Measurements from ENCODE around the gene ANKS1A.

ANKS1A gene

DNA sequence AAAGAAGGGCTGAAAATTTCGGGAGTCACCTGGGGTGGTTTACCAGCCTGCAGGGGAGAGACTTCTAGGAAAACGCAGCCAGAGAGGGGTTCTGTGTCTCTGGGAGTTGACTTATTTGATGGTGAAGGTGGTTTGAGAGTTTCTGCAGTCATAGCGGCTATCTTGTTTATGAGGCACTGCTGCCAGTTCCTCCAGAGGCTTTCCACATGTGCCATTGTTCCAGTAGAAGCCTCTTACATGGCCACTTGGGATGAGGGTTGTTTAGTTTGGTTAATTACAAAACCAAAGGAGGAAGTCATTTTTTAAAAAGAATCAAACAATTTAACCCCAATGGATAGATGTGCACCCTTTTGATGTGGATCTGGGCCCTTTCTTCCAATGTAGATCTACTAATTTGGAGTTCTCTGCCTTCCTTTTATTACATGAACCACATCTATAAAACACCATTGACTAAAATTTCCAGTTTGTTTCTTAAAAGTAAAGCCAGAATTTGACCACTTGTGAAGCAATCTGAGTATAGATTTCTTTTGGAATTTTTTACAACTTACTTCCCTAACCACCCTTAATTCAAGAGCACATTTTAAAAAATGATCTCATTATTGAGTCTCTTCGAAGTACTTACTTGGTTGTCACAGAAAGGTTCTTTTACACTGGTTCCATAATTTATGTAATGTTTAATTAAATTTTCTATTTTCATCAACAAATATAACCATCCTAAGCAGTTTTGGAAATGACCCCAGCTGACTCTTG lies 154.5 kb downstream of the ANKS1A start:
- no peak for DNase-seq

DNA sequence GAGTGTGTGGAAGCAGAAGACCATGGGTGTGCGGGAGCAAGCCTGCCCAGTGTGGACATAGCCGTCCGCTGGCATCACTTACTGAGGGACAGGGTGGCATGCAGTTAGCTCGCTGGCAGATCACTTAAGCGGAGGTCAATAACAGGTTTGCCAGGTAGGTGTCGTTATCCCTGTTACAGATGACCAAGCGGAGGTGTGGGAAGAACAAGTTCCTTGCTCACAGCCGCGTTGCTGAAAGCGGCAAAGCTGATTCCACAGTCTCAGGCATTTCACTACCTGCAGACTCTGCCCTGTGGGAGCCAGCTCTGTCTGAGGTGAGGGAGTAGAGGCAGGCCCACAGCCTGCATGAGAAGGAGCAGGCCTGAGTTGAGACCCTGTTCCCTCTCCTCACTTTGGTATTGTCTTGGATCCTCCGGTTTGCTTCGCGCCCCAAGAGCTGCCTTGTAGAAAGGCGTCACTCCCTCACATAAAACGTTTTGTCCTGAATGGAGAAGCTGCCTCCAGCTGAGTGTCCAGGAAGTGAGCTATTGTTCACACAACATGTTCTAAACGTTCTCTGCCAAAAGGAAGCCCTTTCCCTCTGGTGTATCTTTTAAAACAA lies 155.2 kb downstream of the ANKS1A start:
- no peak for DNase-seq

DNA sequence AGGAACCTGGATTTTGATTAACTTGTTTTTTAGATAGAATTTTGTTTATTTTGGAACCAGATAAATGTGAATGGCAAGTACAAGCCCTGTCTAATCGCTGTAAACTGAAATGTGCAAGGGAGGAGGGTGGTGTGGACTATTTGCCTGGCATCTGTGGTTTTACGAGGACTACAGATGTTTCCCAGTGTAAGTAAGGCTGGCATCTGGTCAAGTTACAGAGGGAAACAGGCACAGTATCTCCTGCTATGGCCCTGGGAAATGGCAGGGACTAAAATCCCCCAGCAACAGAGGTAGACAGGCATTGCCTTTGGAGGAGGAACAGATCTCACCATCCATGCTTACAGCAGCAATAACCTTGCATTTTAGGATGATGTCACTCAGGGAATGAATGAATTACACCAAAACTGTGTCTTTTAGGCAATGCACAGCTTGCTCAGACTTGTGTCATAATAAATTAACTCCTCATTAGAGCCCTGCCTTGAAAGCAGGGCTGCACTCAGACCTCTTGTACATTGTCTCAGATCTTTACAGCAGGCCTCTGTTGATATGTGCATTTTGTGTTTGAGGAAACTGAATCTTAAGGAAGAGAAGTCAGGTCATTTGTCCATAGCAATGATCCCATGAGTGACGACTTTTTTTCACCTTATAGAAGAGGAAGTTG lies 155.8 kb downstream of the ANKS1A start:
- DNase-seq, result peak in 1 of 2 experiments; percentile 14

DNA sequence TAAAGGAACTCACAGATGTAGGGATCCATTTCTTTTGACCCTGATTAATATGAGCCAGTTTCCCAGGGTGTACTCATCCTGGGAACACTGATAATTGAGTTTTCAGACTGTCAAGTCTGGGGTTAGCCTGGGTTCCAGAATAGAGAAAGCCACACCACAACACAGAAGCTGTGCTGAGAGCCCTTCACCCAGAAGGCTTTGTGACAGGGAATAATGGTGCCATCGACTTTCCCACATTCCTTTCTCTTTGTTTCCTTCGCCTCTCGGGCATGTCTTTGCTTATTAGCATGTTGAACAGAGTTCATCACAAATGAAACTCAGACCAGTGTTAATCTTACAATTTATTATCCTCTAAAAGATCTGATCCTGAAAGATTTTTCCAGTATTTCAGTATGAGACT lies 157.0 kb downstream of the ANKS1A start:
- DNase-seq, result no peak

DNA sequence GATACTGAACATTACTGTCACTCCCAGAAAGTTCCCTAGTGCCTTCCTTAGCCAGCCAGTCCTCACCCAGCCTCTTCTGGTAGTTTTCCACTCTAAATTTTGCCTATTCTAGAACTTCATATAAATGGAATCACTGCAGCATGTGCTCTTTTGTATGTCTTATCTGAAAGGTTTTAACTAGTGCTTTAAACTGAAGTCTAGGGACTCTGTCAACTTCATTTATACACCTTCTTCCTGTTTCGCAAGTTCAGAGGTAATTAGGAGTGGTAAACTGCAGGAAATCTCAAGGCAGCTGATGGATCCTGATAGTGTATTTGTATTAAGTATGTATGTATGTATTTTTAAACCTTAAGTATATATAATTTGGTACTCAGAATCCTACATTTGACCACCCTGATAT lies 157.8 kb downstream of the ANKS1A start:
- no peak for DNase-seq

DNA sequence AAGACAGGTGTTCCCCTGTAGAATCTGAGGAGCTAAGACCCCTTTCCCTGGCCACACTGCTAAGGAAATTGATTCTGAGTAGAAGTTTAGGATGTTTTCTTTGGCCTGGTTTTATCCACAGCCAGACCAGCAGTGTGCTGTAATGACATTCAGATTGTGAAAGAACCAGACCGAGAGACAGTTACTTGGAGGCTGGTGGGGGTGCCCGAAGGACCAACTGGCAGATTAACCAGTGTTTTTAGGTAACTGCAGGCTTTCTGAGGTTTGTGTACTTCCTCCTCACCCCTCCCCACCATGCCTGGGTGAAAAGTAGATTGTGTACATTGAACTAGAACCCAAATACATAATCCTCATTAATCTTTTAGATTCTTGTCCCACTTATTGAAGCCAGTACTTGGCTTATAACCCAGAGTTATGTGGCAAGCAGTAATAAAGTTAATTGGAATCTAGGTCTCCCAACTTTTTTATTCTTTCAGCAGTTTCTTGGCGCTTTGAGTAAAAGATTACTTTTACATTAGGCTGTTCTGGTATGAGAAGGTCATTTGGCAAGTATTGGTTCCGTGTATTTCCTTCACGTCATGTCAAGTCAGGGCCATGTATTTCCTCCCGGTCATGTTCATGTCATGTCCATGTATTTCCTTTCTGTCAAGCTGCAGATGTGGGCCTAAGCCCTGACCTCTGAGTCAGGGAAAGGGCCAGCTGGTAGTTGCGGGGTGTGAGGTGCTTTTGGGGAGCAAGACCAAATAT lies 158.4 kb downstream of the ANKS1A start:
- DNase-seq, result no peak

DNA sequence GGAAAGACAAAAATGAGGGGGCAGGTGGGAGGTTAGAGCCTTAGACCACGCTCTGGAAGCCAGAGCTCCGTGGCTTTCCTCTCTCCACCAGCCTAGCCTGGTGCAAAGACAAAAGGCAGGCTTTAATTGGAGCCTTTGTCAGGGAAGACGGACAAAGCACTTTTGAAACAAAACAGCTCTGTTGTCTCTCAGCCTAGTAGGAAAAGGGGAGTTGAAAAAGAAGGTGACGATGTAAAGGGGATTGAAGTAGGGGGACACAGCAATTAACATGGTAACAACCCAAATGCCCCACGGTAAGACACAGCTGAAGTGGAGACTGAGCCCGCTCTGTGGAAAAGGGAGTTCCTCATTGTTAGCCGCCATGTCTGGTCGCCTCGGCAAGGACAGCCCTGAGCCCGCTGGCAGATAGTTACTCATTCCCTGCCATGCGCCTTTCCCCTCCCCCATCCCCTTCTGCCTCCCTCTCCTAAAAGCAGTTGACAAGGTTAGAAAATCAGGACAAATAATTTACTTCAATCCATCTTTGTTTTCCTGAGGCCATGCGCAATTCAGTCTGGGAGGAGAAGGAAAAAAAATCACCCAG lies 159.1 kb downstream of the ANKS1A start:
- no peak for DNase-seq

DNA sequence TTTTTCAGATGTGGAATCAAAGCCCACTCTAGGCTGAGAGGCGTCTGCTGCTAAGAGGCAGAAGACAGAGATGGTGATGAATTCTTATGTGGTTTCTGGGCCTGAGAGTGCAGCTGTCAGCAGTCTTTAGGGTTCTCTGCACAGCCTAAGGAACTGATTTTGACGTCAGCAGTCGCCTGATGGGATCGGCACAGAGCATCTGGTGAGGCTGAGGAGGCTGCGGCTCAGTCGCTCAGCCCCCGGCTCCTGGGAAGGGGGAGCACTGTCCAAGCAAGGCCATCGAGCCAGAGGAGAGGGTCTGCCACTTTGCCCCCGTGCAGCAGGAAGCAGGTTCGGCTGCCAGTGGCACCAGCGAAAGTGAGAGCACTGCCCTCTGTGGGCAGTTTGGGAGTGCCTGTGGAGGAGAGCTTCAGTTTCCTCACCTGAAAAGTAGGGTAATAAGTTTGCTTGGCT lies 159.6 kb downstream of the ANKS1A start:
- DNase-seq, result no peak

DNA sequence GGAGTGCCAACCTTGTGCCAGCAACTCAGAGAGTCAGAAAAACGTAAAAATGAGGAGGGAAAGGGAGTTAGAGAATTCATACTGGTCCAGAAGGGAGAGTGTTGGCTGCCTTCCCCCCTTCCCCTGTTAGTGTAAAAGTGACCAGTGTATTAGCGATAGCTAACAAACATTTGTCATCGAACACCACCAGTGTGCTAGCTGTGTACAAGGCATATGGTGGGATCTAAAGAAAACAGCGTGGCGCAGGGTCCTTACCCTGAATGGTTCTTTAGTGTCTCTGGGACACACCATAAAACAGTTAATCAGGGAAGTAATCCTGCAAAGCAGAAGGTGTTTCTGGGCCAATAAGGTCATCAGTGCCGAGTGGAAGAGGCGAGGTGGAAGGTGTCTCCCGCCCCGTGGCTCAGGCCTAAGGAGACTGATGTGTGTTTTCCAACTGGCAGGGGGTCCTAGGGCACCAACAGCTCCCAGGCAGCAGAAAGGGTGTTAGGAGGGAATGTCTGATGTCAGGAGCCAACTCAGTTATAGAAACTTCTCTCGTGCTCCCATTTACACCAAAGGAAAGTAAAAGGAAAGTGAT lies 160.2 kb downstream of the ANKS1A start:
- DNase-seq, result no peak

DNA sequence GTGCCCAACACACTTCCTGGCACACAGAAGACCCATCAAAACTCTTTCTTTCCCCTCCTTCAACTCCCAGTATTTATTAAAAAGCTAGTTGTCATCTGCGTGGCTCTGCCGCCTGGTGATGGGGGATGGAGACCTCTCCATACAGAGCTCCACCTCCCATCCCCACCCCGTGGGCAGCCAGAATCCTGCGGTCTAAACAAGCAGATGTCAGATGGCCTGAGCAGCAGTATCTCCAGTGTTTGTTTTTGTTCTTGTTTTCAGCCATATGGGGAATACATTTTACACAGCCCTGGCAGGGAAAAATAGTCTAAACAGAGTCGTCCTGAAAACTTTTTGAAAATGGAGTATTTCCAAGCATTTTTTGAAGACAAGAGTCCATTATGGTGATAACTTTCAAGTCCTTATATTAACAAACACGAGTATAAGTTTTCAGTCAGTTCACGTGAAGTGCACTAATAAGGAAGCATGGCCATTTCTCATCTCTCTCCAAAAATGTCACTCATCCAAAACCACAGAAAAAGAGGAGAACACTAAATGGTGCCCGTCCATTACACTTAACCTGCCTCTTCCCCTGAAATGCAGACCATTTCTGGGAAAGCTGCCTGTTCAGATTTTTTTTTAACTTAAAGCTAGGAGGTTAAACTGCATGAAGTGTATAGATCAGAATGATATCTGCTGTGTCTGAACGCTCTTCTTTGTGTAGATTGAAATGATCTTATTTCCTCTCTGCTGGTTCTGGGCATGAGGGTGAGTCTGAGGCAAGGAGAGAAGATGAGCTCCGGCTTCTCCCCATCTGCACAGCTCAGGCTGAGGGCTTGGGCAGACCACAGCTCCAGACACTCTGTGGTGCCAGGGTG lies 161.1 kb downstream of the ANKS1A start:
- DNase-seq, result peak; percentile 58 to 79

DNA sequence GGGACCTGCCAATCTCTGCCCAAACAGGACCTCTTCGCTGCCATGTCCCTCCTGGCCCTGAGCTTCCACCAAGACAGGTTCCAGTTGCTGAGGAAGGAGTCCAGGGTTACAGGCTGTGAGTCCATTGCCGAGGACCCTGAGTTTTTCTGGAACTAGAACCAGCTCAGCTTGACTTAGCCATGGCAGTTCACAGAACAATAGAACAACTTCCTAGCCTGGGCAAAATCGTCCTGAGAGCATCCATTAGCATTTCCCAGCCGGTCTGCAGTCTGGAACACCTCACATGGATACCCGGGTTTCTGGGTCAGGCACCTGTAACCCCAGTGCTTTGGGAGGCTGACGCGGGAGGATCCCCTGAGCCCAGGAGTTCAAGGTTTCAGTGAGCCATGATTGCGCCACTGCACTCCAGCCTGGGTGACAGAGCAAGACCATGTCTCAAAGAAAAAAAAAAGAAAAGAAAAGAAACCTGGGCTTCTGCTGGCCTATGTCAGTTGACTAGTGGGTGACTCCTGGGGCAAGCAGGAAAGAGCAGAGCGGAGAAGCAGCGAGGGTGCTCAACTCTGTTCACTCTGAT lies 161.8 kb downstream of the ANKS1A start:
- DNase-seq, result no peak

DNA sequence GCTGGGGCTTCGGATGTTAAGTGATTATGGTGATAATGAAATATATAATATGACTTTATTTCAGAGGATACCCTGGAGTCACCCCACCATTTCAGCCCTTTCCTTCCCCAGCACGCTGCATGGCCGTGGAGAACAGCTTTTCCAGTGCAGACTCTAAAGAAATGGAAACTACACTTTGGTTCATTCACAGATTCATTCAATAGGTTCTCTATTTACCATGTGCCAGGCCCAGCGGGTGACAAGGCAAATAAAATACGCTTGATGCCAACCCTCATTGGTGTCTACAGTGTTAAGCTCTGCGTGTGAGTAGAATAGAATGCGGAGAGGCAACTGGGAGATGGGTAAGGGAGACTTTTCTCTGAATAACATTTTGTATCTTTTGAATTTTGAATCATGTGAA lies 162.3 kb downstream of the ANKS1A start:
- DNase-seq, result no peak

DNA sequence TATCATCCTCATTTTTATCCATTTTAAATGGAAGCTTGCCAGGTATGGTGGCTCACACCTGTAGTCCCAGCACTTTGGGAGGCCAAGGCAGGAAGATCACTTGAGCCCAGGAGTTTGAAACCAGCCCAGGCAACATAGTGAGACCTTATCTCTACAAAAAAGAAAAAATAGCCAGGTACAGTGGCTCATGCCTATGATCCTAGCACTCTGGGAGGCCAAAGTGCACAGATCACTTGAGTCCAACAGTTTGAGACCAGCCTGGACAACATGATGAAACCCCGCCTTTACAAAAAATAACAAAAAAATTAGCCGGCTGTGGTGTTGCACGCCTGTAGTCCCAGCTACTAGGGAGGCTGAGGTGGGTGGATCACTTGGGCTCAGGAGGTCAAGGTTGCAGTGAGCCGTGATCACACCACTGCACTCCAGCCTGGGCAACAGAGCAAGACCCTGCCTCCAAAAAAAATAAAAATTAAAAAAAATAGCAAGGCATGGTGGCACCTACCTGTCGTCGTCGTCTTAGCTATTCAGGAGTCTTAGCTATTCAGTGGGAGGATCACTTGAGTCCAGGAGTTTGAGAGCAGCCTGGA lies 163.0 kb downstream of the ANKS1A start:
- DNase-seq, result no peak

DNA sequence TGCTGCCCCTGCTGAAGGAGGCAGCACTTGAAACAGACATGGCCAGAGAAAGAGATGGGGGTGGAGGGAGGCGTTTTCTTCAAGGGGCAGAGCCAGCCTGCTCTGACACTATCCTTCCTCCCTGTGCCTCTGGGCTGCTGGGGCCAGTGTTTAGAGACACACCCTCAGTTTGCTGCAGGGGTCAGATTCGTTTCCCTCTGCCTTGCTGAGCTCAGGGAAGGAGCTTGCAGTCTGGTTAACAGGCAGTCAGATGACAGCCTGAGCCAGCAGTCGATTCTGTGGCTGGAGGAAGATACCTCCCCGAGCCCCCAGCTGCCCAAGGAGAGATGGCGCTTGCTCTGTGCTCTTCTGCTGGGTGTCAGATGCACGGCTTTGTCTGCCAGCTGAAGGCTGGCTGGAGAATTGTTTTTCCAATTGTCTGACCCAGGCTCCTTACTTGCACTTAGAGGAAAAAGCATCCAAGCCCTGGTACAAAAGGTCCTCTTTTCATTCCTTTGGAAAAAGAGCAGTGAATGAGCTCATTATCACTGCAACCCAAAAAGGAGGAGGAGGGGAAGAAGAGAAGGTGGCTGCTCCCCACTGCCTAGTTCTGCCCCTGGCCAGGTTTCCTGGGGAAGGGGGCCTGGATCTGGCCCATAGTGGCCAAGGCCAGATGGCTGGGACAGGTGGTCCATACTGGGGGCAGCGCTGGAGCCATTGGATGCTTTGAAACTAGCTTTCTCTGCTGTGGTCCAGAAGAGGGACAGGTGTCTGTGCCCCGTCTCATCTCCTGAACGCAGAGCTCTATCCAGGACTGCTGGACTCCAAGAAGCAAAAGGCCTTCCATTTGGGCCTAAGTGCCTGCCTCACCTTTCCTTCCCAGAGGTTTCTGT lies 163.9 kb downstream of the ANKS1A start:
- peak in 1 of 2 experiments; percentile 42 for DNase-seq

DNA sequence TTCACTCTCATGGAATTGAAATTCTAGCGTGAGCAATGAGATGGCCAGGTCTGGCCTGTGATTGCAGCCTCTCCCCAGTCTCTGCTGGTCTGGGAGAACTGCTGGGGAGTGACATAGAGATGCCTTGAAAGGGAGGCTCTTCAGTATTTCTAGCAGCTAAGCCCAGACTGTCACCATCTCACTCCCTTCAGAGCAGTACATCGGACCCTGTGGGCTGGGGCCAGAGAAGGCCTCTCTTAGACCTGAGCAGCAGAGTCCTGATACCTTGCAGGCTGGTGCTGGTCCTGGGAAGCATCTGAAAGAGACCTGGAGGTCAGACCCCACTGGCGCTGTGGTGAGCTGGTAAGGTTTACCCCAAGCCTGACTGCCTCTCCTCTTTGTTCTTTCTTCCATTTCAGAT lies 164.6 kb downstream of the ANKS1A start:
- no peak for DNase-seq

DNA sequence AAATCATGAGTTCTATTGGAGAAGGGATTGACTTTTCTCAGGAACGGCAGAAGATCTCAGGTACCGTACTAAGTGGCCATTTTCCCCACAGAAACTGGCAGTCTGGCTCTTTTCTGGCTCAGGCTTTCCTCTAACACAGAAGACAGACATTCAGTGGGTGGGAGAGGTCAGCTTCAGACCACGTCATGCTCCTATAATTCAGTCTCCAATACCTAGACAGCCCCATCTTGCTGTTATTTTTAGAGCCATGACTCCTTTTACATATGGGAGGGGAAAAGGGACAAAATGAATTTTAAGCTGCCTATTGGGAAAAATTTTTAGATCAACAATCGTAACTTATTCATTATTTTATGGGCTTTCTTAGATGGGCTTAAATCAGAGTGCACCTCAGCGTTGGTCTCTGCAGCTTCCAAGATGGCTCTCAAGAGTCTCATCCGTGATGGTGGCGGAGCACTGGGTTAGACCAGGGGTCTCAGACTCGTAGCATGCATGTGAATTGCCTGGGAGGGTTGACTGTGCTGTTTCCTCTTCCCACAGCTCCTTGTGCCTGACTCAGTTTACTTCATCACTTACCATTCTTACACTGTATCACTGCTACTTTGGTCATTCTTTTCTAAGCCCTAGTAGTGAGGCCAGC lies 165.2 kb downstream of the ANKS1A start:
- DNase-seq, result no peak

DNA sequence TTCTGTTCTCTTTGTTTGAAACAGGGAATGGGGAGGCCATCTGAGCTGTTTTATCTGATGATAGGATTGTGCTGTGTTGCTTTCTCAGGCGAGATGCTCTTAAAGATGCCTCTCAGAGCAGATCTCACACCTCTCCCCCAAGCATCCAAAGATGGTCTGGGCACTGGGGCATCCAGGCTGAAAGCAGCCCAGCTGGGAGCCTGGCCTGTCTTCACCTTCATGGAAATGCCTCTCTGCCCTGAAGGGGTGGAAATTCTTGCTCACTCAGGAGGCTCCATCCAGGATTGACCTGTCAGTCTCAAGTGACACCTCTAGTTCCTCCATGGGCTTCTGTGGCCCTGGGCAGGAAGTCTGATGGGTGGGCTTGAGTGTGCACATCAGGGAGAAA lies 165.7 kb downstream of the ANKS1A start:
- DNase-seq, result no peak

DNA sequence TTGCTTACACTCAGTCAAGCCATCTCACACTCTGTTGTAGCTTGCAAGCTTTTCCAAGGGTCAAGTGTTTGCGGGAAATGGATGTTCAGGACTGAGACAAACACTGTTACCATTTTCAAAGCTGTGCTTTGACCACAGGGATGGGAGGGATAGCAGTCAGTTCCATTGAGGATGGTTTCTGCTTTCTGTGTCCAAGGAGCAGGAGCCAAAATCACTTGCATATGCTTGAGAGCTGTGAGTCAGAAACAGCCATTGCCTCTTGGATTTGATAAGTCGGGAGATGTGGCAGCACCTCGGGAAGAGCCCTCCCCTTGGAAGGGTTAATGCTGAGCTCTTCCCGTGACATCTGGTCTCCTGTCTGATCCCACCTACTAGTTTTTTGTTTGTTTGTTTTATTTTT lies 166.8 kb downstream of the ANKS1A start:
- no peak for DNase-seq

DNA sequence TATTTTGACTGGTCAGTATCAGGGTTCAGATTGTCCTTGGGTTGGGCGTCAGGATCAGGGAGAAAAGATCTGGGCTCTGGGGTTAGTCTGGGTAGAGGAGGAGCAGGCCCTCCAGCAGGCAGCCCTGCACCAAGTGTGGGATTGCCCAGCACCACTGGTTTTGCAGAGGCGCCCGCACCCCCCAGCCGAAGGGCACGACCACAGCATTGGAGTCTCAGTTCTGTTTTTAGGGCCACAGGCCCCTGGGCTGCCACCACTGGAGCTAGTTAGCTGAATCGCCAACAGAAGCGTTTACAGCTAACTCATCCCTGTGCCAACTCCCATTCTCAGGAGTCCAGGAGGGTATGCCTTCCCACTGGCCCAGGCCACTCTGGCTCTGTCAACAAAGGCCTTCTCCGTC lies 167.9 kb downstream of the ANKS1A start:
- DNase-seq, result no peak

Measured in NCI-H446 (cell line).